GM12892 (cell line): ENCODE results near the gene HDHD2.

Experiments used
- POLR2A ChIP-seq: IDR thresholded peaks from 2 replicates; pipeline ENCODE4 v1.6.1; 2011; ENCODE audit warnings: low read depth, low read length, control low read depth
- POLR2AphosphoS5 ChIP-seq: IDR thresholded peaks from 2 replicates; pipeline ENCODE4 v1.6.1; 2011; ENCODE audit warnings: low read depth, low read length, control low read depth
- TAF1 ChIP-seq: IDR thresholded peaks from 2 replicates; pipeline ENCODE4 v1.6.1; 2011; ENCODE audit warnings: low read depth, mild to moderate bottlenecking, control low read depth, low read length, borderline replicate concordance

- TF ChIP-seq POLR2A (no peak), POLR2AphosphoS5 (no peak), TAF1 (no peak)
These were observed 41.9 kb downstream of the HDHD2 start for GRCh38 chr18:47108373-47108772.
